ENCODE results near the gene EML1.

DNA sequence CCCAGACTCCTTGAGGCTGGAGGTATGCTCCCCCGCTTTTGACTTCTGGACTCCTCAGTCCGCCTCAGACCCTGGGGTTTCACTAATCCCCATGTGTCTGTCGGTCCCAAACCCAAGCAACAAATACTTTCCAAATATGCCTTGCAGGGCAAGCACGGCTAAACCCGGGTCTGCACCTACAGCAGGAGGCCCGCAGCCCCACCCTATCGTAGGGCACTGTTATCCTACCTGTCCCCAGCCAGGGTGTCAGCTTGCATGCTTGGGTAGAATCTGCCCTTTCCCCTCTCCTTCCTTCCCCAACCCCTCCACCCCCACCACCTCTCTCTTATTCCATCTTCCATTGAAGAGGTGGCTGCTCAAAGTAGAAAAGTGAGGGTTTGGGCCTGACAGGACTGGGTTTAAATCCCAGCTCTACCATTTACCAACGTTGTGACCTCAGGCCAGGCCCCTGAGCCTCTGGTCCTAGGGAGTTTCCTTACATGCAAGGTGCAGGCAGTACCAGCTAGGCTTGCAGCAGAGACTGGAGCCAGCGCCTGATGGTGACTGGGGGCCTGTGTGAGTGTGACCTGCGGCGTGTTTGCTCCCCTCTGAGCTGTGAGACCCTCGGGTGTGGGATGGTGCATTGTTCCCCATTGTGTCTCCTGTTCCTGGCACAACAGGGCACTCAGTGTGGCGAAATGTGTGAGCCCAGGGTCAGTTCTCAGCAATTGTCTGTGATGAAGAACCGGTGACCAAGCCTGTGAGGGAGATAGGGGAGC, 11.2 kb upstream of the EML1 start:
- TF ChIP-seq POLR2AphosphoS5 (IDR thresholded peaks at IDR 0.05; ENCODE audit: borderline replicate concordance, low read depth, low read length): no peak
- no peak for TF ChIP-seq EZH2 (IDR thresholded peaks at IDR 0.05)
- no peak for TF ChIP-seq FOXP2 (optimal IDR thresholded peaks at IDR 0.05; ENCODE audit: control extremely low read depth, extremely low read length, insufficient read depth)

All from SK-N-MC (cell line).